GM12878 (cell line): ENCODE data around the gene GZMM. TPM values are rescaled to one million over a fixed set of nuclear protein-coding genes. Genes with fewer than 3 reads are reported as not detected.

Experiments used
- ATAC-seq: fragments of 200-7000 bp; cut with Tn5 transposase; 3 replicates; pipeline ENCODE4 v1.9.1; 2020; ENCODE audit warnings: mild to moderate bottlenecking, moderate library complexity
- BruUV-seq: library from RNA; stranded (reverse); fragments of 400-500 nt; replicated peaks from 2 replicates; lab custom pipeline; 2021; lab: Mats Ljungman, UMichigan
- CTCF ChIA-PET: fragments of 300-600 bp; sonication (Branson Sonifier 250); formaldehyde crosslinking; extraction: SDS; loops from one replicate; lab custom pipeline; 2021; ENCODE audit warnings: inconsistent platforms; lab: Yijun Ruan, JAX
- POLR2A ChIA-PET: fragments of 350-600 bp; formaldehyde crosslinking; extraction: SDS; loops from one replicate; lab custom pipeline; 2021; ENCODE audit warnings: inconsistent platforms; lab: Charles Lee
- RAD21 ChIA-PET: fragments of 300-600 bp; sonication (Branson Sonifier 250); formaldehyde crosslinking; loops from one replicate; lab custom pipeline; 2023; ENCODE audit warnings: antibody characterized with exemption; ENCODE audit not compliant: unreplicated experiment; lab: Charles Lee
- SMC1A ChIA-PET: fragments of 300-600 bp; sonication (Branson Sonifier 250); formaldehyde crosslinking; loops from one replicate; lab custom pipeline; 2023; ENCODE audit not compliant: unreplicated experiment, uncharacterized antibody; lab: Charles Lee
- DNase-seq: peaks from one replicate; pipeline ENCODE4 v3.0.0-alpha.2; 2011; ENCODE audit warnings: low read depth, low spot score
- FAIRE-seq: peaks from 3 replicates; lab custom pipeline; 2011; peaks lifted over from hg19 to GRCh38; lab: Jason Lieb, UNC
- H2AFZ ChIP-seq: 2 replicates; pipeline ENCODE4 v1.6.0; 2011; ENCODE audit warnings: low read depth, low read length, control low read depth; ENCODE audit not compliant: control insufficient read depth
- H3K27ac ChIP-seq: 2 replicates; pipeline ENCODE4 v1.5.1; 2011; ENCODE audit warnings: control low read depth; ENCODE audit not compliant: control insufficient read depth, insufficient read depth
- H3K27me3 ChIP-seq, 2 experiments: replicated peaks in 1 of 2; 2 replicates each; pipeline versions ENCODE4 v1.6.0 to v1.6.1; 2011; ENCODE audit warnings: low read length in 1 of 2; ENCODE audit not compliant: control insufficient read depth in 2 of 2, insufficient read depth in 2 of 2
- H3K36me3 ChIP-seq, 2 experiments: 2 replicates each; pipeline ENCODE4 v1.5.1; 2011; ENCODE audit warnings: low read length in 1 of 2; ENCODE audit not compliant: control insufficient read depth in 2 of 2, insufficient read depth in 2 of 2
- H3K4me1 ChIP-seq: 2 replicates; pipeline ENCODE4 v1.6.1; 2011; ENCODE audit warnings: mild to moderate bottlenecking, low read length, moderate library complexity, mixed read lengths; ENCODE audit not compliant: control insufficient read depth, insufficient read depth
- H3K4me2 ChIP-seq: 2 replicates; pipeline ENCODE4 v1.6.0; 2011; ENCODE audit warnings: control low read depth; ENCODE audit not compliant: control insufficient read depth, insufficient read depth
- H3K4me3 ChIP-seq: fragments of 200-600 bp; sonication (generic); 2 replicates; pipeline ENCODE4 v1.5.1; 2016
- H3K79me2 ChIP-seq: 2 replicates; pipeline ENCODE4 v1.6.0; 2011; ENCODE audit warnings: low read length; ENCODE audit not compliant: control insufficient read depth, insufficient read depth
- H3K9ac ChIP-seq: 2 replicates; pipeline ENCODE4 v1.8.0; 2011; ENCODE audit warnings: low read length, control low read depth, mixed read lengths; ENCODE audit not compliant: control insufficient read depth, insufficient read depth
- H3K9me3 ChIP-seq: replicated peaks from 3 replicates; pipeline ENCODE4 v1.5.1; 2011; ENCODE audit warnings: mild to moderate bottlenecking, low read length; ENCODE audit not compliant: control insufficient read depth, insufficient read depth
- H4K20me1 ChIP-seq: 2 replicates; pipeline ENCODE4 v1.6.0; 2011; ENCODE audit not compliant: control insufficient read depth, insufficient read depth
- BCL11A ChIP-seq: IDR thresholded peaks from 2 replicates; pipeline ENCODE4 v1.6.1; 2011; ENCODE audit warnings: low read depth, low read length
- CBX3 ChIP-seq: fragments of 200-600 bp; sonication (generic); IDR thresholded peaks from 2 replicates; pipeline ENCODE4 v1.6.1; 2016; ENCODE audit warnings: low read depth, borderline replicate concordance
- CEBPB ChIP-seq, 2 experiments: fragments of 150-350 bp in 1 of 2; IDR thresholded peaks; 2 replicates each; pipeline ENCODE4 v1.6.1; 2012 to 2014; ENCODE audit warnings: low read depth in 2 of 2, low read length in 2 of 2, borderline replicate concordance in 1 of 2, inconsistent platforms in 1 of 2
- GATAD2B ChIP-seq: fragments of 450-650 bp; conservative IDR thresholded peaks from 2 replicates; pipeline ENCODE4 v1.6.1; 2017; ENCODE audit warnings: low read depth, mild to moderate bottlenecking, moderate library complexity
- RFX5 ChIP-seq: IDR thresholded peaks from 2 replicates; pipeline ENCODE4 v1.6.1; 2011; ENCODE audit warnings: low read depth, low read length, improper control_type of control experiment
- SMARCA5 ChIP-seq: fragments of 450-650 bp; IDR thresholded peaks from 2 replicates; pipeline ENCODE4 v1.6.1; 2017; ENCODE audit warnings: mild to moderate bottlenecking
- SPI1 ChIP-seq: IDR thresholded peaks from 2 replicates; pipeline ENCODE4 v1.6.1; 2011; ENCODE audit warnings: low read depth, mild to moderate bottlenecking, low read length, moderate library complexity, borderline replicate concordance; ENCODE audit not compliant: insufficient read depth
- TCF7 ChIP-seq: IDR thresholded peaks from 2 replicates; pipeline ENCODE4 v1.6.1; 2014; ENCODE audit warnings: antibody characterized with exemption, borderline replicate concordance
- YY1 ChIP-seq: IDR thresholded peaks from 2 replicates; pipeline ENCODE4 v1.6.1; 2011; ENCODE audit warnings: low read depth, mild to moderate bottlenecking, low read length
- WGBS: methylation state at CpG from one replicate; pipeline ENCODE4 v1.1.6; 2016; ENCODE audit warnings: low lambda C conversion rate; ENCODE audit not compliant: insufficient replicate concordance, insufficient coverage; ENCODE audit errors: missing lambda C conversion rate; 5-methylcytosine and 5-hydroxymethylcytosine counted together
- in situ Hi-C: fragments of 300-500 bp; cut with MboI; formaldehyde crosslinking; loops from 9 replicates; pipeline ENCODE4 v1.14.3; 2018; ENCODE audit warnings: mixed read lengths
- intact Hi-C: fragments of 100-400 bp; cut with micrococcal nuclease; formaldehyde crosslinking; loops from one replicate; pipeline ENCODE4 v1.14.2; 2022; ENCODE audit not compliant: unreplicated experiment
- polyA plus RNA-seq, 11 experiments: library from polyadenylated mRNA; depleted of rRNA in 4 of 11; unstranded in 6 of 11; stranded (reverse) in 5 of 11; fragments of >200 nt; fragmentation: Nextera tagmentation in 4 of 11; fragmentation: Illumina TruSeq in 1 of 11; extraction: Ambion mirVana in 4 of 11; extraction: Trizol in 1 of 11; gene quantifications; 1 replicate in 1 of 11; 2 replicates in 10 of 11; pipeline versions ENCODE4 v1.2.1 to v1.2.3, GENCODE V29; 2011 to 2016; ENCODE audit warnings: inconsistent platforms in 2 of 11, missing spikeins in 2 of 11, low read depth in 1 of 11
- total RNA-seq, 4 experiments: library from RNA; depleted of rRNA in 3 of 4; stranded (reverse); fragments of >200 nt in 3 of 4; fragmentation: Illumina TruSeq in 1 of 4; extraction: Trizol in 1 of 4; gene quantifications; 2 replicates each; pipeline versions ENCODE4 v1.2.1 to v1.2.3, GENCODE V29; 2013 to 2021
- TF ChIP-seq, protein P1 (sequence below): IDR thresholded peaks from 2 replicates; pipeline ENCODE4 v1.6.1; 2011; ENCODE audit warnings: low read depth, mild to moderate bottlenecking, low read length, moderate library complexity, borderline replicate concordance; ENCODE audit errors: extremely low read depth
- TF ChIP-seq, protein P2 (sequence below): IDR thresholded peaks from 2 replicates; pipeline ENCODE4 v1.6.1; 2011; ENCODE audit warnings: low read depth, low read length, improper control_type of control experiment, borderline replicate concordance
- TF ChIP-seq, protein P3 (sequence below): IDR thresholded peaks from 2 replicates; pipeline ENCODE4 v1.6.1; 2012; ENCODE audit warnings: low read length, inconsistent platforms

The GZMM gene
- total and polyA plus RNA-seq, 10 of the 15 experiments (the other 5 are each of a cell fraction or from before 2014, with no cell fraction given), result 0.09 to 0.48 (median 0.23) TPM; not detected in 7

DNA sequence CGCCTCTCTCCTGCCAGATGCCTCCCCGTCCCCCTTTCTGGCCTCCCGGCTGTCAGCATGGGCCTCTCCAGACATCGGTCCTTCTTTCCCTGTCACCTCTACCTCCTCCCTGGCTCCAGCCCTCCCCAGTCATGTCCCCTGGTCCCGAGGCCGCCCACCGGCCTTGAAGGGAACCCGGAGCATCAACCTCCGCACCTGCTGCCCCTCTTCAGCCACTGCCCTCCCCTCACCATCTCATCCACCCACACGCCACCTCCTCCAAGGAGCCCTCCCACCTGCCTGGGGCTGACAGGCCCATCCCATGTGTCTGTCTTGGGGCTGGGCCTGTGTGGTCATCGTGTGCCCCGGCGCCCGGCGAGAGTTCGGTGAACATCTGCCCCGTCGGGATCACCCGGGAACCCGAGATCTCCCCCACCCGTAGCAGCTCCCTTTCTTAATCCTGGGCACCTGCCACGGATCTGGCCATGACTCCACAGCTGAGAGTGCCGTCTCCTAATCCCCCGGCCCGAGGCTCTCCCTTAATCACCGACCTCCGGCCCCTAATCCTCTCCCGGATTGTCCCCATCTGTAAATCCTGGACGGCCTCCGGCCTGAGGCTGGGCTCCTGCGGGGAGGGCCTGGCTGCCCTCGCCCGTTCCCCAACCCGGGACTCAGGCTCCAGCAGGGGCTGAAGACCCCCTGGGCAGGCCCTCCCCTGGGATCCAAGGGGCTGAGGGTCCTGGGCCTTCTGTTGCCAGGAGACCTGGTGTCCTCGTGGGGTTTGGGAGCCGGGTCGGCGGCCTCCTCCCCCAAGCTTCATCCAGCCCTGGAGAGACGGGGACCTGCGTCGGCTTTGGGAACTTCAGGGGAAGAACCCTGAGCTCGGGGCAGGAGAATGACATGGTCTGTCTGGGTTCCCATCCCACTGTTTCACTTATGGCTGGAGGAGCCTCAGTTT lies 51.7 kb downstream of the GZMM start:
- RAD21 ChIA-PET, result no interaction called here
- no peak overlapping the region for H3K4me2 ChIP-seq
- in situ Hi-C loops (no loop called here), intact Hi-C loops (no loop called here)
- no peak overlapping the region for H3K27ac ChIP-seq
- DNase-seq, result no peak
- POLR2A ChIA-PET, result no interaction called here
- no TSS peak for BruUV-seq
- H3K27me3 ChIP-seq, result no peaks in the 10 kb centered on the region; a peak in 1 of 4 replicates
- no peak for ATAC-seq
- H3K9me3 ChIP-seq, result no peaks in the 10 kb centered on the region; the same call in 2 of the 3 replicates
- no peak overlapping the region for H3K4me3 ChIP-seq
- no peak overlapping the region for H2AFZ ChIP-seq
- no peak overlapping the region for H3K9ac ChIP-seq
- no peaks in the 10 kb centered on the region for H3K79me2 ChIP-seq
- no peaks in the 10 kb centered on the region for H4K20me1 ChIP-seq
- no peak for FAIRE-seq
- SMC1A ChIA-PET, result no interaction called here
- no peaks in the 10 kb centered on the region for H3K36me3 ChIP-seq
- WGBS, result 64% methylated on average over 39 of the region's 42 CpGs
- no peaks in the 10 kb centered on the region for H3K4me1 ChIP-seq
- no peak for TF ChIP-seq GATAD2B
- no peak for TF ChIP-seq BCL11A
- TF ChIP-seq, all 136 proteins: peak for 0
- CTCF ChIA-PET, result no interaction called here

DNA sequence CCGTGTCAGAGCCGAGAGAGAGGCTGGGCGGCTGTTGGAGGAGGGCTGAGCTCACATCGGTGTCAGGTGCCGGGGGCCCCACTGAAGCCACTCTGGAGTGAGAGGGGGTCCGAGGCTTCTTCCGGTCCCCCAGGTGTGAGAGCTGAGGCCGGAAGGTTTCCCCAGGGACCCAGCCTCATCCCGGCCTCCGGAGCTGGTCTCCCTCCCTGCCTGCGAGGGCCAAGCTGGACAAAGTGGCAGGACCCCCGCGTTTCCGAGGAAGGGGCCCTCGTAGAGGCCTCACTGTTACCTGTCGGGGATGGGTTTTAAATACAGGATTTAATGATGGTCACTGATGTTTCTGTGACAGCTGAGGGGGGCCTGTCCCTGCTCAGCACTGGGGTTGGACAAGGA lies 52.4 kb downstream of the GZMM start:
- POLR2A ChIA-PET, result no interaction called here
- SMC1A ChIA-PET, result no interaction called here
- DNase-seq, result no peak
- Histone ChIP-seq H3K4me1 (no peaks in the 10 kb centered on the region), H2AFZ (no peak overlapping the region), H3K27me3 (no peaks in the 10 kb centered on the region; a peak in 1 of 4 replicates), H3K27ac (no peak overlapping the region), H3K4me2 (no peak overlapping the region), H3K36me3 (no peaks in the 10 kb centered on the region), H4K20me1 (no peaks in the 10 kb centered on the region), H3K79me2 (no peaks in the 10 kb centered on the region), H3K4me3 (no peak overlapping the region), H3K9me3 (no peaks in the 10 kb centered on the region; the same call in 2 of the 3 replicates)
- RAD21 ChIA-PET, result no interaction called here
- no peak for ATAC-seq
- intact Hi-C loops, result no loop called here
- BruUV-seq, result no TSS peak
- FAIRE-seq, result no peak
- CTCF ChIA-PET, result no interaction called here
- in situ Hi-C loops, result no loop called here
- 55% methylated on average over 15 of the region's 16 CpGs for WGBS
- TF ChIP-seq, protein P1, sequence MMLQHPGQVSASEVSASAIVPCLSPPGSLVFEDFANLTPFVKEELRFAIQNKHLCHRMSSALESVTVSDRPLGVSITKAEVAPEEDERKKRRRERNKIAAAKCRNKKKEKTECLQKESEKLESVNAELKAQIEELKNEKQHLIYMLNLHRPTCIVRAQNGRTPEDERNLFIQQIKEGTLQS, result no peak
- no peak for TF ChIP-seq CBX3
- TF ChIP-seq SPI1, result no peak
- TF ChIP-seq, protein P2, sequence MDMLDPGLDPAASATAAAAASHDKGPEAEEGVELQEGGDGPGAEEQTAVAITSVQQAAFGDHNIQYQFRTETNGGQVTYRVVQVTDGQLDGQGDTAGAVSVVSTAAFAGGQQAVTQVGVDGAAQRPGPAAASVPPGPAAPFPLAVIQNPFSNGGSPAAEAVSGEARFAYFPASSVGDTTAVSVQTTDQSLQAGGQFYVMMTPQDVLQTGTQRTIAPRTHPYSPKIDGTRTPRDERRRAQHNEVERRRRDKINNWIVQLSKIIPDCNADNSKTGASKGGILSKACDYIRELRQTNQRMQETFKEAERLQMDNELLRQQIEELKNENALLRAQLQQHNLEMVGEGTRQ, result no peak
- no peak for TF ChIP-seq CEBPB (IDR thresholded peaks at IDR 0.05; ENCODE audit: borderline replicate concordance in 1 of 2, low read depth in 2 of 2, low read length in 2 of 2)
- TF ChIP-seq YY1, result no peak
- TF ChIP-seq TCF7, result no peak
- TF ChIP-seq, protein P3, sequence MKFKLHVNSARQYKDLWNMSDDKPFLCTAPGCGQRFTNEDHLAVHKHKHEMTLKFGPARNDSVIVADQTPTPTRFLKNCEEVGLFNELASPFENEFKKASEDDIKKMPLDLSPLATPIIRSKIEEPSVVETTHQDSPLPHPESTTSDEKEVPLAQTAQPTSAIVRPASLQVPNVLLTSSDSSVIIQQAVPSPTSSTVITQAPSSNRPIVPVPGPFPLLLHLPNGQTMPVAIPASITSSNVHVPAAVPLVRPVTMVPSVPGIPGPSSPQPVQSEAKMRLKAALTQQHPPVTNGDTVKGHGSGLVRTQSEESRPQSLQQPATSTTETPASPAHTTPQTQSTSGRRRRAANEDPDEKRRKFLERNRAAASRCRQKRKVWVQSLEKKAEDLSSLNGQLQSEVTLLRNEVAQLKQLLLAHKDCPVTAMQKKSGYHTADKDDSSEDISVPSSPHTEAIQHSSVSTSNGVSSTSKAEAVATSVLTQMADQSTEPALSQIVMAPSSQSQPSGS, result no peak
- TF ChIP-seq RFX5, result no peak
- TF ChIP-seq SMARCA5, result no peak
- TF ChIP-seq, all 136 proteins: peak for 0
- no peak overlapping the region for H3K9ac ChIP-seq
